Psoas muscle (tissue), 8 donors: Measurements from ENCODE around the gene TNFAIP3. TPM values are rescaled to one million over a fixed set of nuclear protein-coding genes. Genes with fewer than 3 reads are reported as not detected.
A peak's percentile ranks its signal among the peaks of the same experiment; 100 is the strongest.

Experiments
- ATAC-seq, 4 donors: fragments of 200-7000 bp; cut with Tn5 transposase; one replicate each; pipeline ENCODE4 v1.9.1; 2020; ENCODE audit warnings: moderate library complexity in 3 of 4, mild to moderate bottlenecking in 2 of 4
- DNase-seq, 2 donors: peaks; one replicate each; pipeline ENCODE4 v3.0.0-alpha.2; 2020
- H3K27ac ChIP-seq: fragments of 200-600 bp; one replicate; pipeline ENCODE4 v1.8.0; 2022
- H3K27me3 ChIP-seq, 3 donors: fragments of 200-600 bp in 1 of 3; one replicate each; pipeline versions ENCODE4 v1.6.1 to v1.8.0; 2013 to 2022; ENCODE audit warnings: low read length in 2 of 3, mild to moderate bottlenecking in 2 of 3, moderate library complexity in 1 of 3; ENCODE audit not compliant: insufficient read depth in 3 of 3
- H3K36me3 ChIP-seq, 2 donors: fragments of 200-600 bp in 1 of 2; one replicate each; pipeline versions ENCODE4 v1.6.1 to v1.8.0; 2013 to 2022; ENCODE audit warnings: low read depth in 1 of 2, mild to moderate bottlenecking in 1 of 2, moderate library complexity in 1 of 2; ENCODE audit not compliant: insufficient read depth in 1 of 2
- H3K4me1 ChIP-seq: fragments of 200-600 bp; one replicate; pipeline ENCODE4 v1.8.0; 2022
- H3K4me3 ChIP-seq: fragments of 200-600 bp; one replicate; pipeline ENCODE4 v1.8.0; 2022; ENCODE audit warnings: mild to moderate bottlenecking
- H3K9me3 ChIP-seq: fragments of 200-600 bp; one replicate; pipeline ENCODE4 v1.8.0; 2022
- WGBS, 3 donors: extraction: QIAGEN DNeasy Blood & Tissue Kit; methylation state at CpG; one replicate each; pipeline versions ENCODE4 v1.1.6 to v1.1.7; 2013; 5-methylcytosine and 5-hydroxymethylcytosine counted together
- intact Hi-C, 2 donors: fragments of 100-400 bp; cut with DNase I; formaldehyde crosslinking; loops; one replicate each; pipeline versions ENCODE4 v1.11.0 to v1.14.2; 2022
- polyA plus RNA-seq, 3 donors: library from polyadenylated mRNA; stranded (reverse); fragments of 200-250 nt; gene quantifications; one replicate each; pipeline ENCODE4 v1.2.3, GENCODE V29; 2013
- total RNA-seq, 4 donors: library from RNA; stranded (reverse); fragmentation: NEBNext Ultra II Directional in 2 of 4; extraction: Animal tissue kit (Norgen Biotek cat#: 25700) in 2 of 4; gene quantifications; one replicate each; pipeline versions ENCODE4 v1.2.1 to v1.2.4, GENCODE V29; 2021 to 2023
- TF ChIP-seq, protein P1 (sequence below): fragments of 200-600 bp; IDR thresholded peaks from one replicate; pipeline ENCODE4 v1.8.0; 2022; ENCODE audit warnings: antibody characterized with exemption
- donor health status: healthy with polysubstance abuse.
- donor health status: DM: no; HTN: no; CAD: no; lungs with moderate emphysema.
- donor health status: Bipolar disorder and iron deficiency.
- donor health status: healthy.
- donor health status: DM: yes; HTN: yes; CAD: no.
- donor health status: DM: no; HTN: no; CAD: no.
- donor health status: DM: no; HTN: no; CAD: no.
- donor health status: DM: yes; HTN: yes; CAD: no.

Gene TNFAIP3
- total and polyA plus RNA-seq, 7 donors, result 2.0 to 12.8 (median 4.3) TPM

DNA sequence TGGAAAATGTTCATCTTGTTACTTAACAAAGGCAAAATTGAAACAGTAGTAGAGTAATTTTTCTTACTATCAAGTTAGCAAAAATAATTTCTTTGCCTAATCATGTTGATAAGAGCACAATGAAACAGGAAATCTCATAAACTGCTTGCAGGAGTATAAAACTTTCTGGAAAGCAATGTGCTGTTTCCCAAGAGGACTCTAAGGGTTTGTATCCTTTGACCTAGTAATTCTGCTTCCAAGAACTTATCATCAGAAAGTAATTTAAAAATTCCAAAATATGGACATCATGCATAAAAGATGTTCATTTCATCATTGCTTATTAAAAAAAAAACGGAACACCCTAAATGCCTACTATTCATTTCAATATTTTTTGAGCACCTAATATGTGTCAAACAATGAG is 46.1 kb upstream of the TNFAIP3 start:
- DNase-seq, result no peak
- no peaks in the 10 kb centered on the region for H3K27me3 ChIP-seq
- 46 to 66% (median 51%) methylated on average over 1 of the region's 1 CpG for WGBS, 3 donors
- intact Hi-C loops, result no loop called here
- H3K4me1 ChIP-seq, result no peaks in the 10 kb centered on the region
- H3K4me3 ChIP-seq, result no peak overlapping the region
- TF ChIP-seq, protein P1, sequence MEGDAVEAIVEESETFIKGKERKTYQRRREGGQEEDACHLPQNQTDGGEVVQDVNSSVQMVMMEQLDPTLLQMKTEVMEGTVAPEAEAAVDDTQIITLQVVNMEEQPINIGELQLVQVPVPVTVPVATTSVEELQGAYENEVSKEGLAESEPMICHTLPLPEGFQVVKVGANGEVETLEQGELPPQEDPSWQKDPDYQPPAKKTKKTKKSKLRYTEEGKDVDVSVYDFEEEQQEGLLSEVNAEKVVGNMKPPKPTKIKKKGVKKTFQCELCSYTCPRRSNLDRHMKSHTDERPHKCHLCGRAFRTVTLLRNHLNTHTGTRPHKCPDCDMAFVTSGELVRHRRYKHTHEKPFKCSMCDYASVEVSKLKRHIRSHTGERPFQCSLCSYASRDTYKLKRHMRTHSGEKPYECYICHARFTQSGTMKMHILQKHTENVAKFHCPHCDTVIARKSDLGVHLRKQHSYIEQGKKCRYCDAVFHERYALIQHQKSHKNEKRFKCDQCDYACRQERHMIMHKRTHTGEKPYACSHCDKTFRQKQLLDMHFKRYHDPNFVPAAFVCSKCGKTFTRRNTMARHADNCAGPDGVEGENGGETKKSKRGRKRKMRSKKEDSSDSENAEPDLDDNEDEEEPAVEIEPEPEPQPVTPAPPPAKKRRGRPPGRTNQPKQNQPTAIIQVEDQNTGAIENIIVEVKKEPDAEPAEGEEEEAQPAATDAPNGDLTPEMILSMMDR, result no peak
- no peak for ATAC-seq
- H3K36me3 ChIP-seq, result no peaks in the 10 kb centered on the region
- no peaks in the 10 kb centered on the region for H3K9me3 ChIP-seq
- no peak overlapping the region for H3K27ac ChIP-seq

- Histone ChIP-seq H3K4me1 (no peaks in the 10 kb centered on the region), H3K27ac (no peak overlapping the region), H3K36me3 (no peaks in the 10 kb centered on the region), H3K27me3 (no peaks in the 10 kb centered on the region), H3K9me3 (no peaks in the 10 kb centered on the region), H3K4me3 (no peak overlapping the region)
- intact Hi-C loops, result no loop called here
- ATAC-seq (no peak), DNase-seq (no peak)
- 36 to 48% (median 44%) methylated on average over 3 of the region's 3 CpGs for WGBS, 3 donors
- TF ChIP-seq, protein P1, result no peak
Measured at GRCh38 chr6:137821491-137821890, 45.6 kb upstream of the TNFAIP3 start.

GRCh38 chr6:137823826-137824555 is 43.1 kb upstream of the TNFAIP3 start:
- intact Hi-C loops, result no loop called here

DNA sequence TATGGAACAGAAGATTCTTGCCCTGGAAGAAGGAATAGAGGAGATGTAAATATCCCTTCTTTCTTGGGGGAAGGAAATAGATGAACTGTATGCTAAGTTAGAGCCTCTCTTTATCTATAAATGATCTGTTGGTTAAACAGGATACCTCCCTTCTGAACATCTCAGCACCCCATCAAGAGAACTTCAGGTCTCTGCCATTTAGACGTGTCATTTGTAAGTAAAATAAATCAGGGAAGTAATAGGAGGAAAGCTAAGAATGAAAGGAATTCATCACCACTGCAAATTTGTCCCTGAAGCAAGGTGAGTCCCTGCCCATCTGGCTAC is 42.5 kb upstream of the TNFAIP3 start:
- Histone ChIP-seq H3K27me3 (no peaks in the 10 kb centered on the region), H3K4me1 (no peaks in the 10 kb centered on the region), H3K4me3 (no peak overlapping the region), H3K27ac (no peak overlapping the region), H3K36me3 (no peaks in the 10 kb centered on the region), H3K9me3 (no peaks in the 10 kb centered on the region)
- intact Hi-C loops, result no loop called here
- no peak for DNase-seq
- TF ChIP-seq, protein P1, result no peak
- no peak for ATAC-seq
- 20 to 31% (median 29%) methylated on average over 1 of the region's 1 CpG for WGBS, 3 donors

More at GRCh38 chr6:137823826-137824555, 43.1 kb upstream of the TNFAIP3 start:
- TF ChIP-seq, protein P1, result no peak
- ATAC-seq (peak in 1 of 4 donors; percentile 11), DNase-seq (peak in 1 of 2 donors; percentile 20)
- no peaks in the 10 kb centered on the region for H3K27me3 ChIP-seq
- H3K4me1 ChIP-seq, result no peaks in the 10 kb centered on the region
- no peak overlapping the region for H3K4me3 ChIP-seq
- H3K36me3 ChIP-seq, result no peaks in the 10 kb centered on the region
- 48 to 49% (median 48%) methylated on average over 11 of the region's 11 CpGs for WGBS, 3 donors
- H3K9me3 ChIP-seq, result no peaks in the 10 kb centered on the region
- H3K27ac ChIP-seq, result no peak overlapping the region

DNA sequence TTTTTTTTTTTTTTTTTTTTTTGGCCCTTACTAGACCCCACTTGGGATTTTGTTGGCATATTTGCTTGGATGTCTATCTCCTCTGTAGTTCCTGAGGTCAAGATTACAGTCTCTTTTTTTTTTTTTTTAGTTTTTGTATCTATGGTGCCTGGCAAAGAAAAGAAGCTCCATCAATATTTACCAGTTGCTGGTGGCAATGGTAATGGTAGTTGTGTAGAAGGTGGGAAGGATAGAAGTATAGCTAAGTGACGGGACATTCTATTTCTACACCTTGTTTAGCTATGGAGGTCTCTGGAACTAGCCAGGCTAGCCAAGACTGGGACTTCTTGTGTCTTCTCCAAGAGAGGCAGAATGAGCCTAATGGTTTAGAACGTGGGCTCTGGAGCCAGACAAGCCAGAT is 42.2 kb upstream of the TNFAIP3 start:
- intact Hi-C loops, result no loop called here
- ATAC-seq (no peak), DNase-seq (no peak)
- TF ChIP-seq, protein P1, result no peak
- Histone ChIP-seq H3K27ac (no peak overlapping the region), H3K4me3 (no peak overlapping the region), H3K9me3 (no peaks in the 10 kb centered on the region), H3K4me1 (no peaks in the 10 kb centered on the region), H3K36me3 (no peaks in the 10 kb centered on the region), H3K27me3 (no peaks in the 10 kb centered on the region)
- WGBS, 3 donors, result 43 to 45% (median 45%) methylated on average over 2 of the region's 2 CpGs
